GM12872 (cell line): ENCODE measurements around the gene PPP1R1A.

Experiments
- CTCF ChIP-seq: IDR thresholded peaks from 3 replicates; pipeline ENCODE4 v1.5.1; 2011; ENCODE audit warnings: low read depth, mild to moderate bottlenecking, low read length, moderate library complexity; ENCODE audit not compliant: insufficient read depth

Gene PPP1R1A

GRCh38 chr12:54588110-54588889 is at the start of gene PPP1R1A:
Gene PPP1R1A, minus strand, starts transcription at chr12:54588659. Its CDS starts 171 bp downstream, at chr12:54588488.
- TF ChIP-seq CTCF = no peak

- TF ChIP-seq CTCF = no peak
Observed at GRCh38 chr12:54634795-54635194, 46.3 kb upstream of the PPP1R1A start, which contains the start of gene LACRT. Gene LACRT, minus strand, starts transcription at chr12:54634895. Its CDS starts 54 bp downstream, at chr12:54634841.

GRCh38 chr12:54631988-54632728 is 43.7 kb upstream of the PPP1R1A start:
- no peak; the same call in 2 of the 3 replicates for TF ChIP-seq CTCF

- no peak for TF ChIP-seq CTCF
Observed at GRCh38 chr12:54631551-54631950, 43.1 kb upstream of the PPP1R1A start.

GRCh38 chr12:54629925-54630324 is 41.5 kb upstream of the PPP1R1A start:
- no peak for TF ChIP-seq CTCF

- TF ChIP-seq CTCF = no peak
Observed at GRCh38 chr12:54628186-54628846, 39.9 kb upstream of the PPP1R1A start.

GRCh38 chr12:54627304-54627703 is 38.8 kb upstream of the PPP1R1A start:
- no peak for TF ChIP-seq CTCF
